PC-9 (cell line): ENCODE results near the gene CACNA2D4.

Experiments
- CTCF ChIP-seq: fragments of 200-600 bp; sonication (generic); conservative IDR thresholded peaks from 2 replicates; pipeline ENCODE4 v1.6.1; 2017; ENCODE audit warnings: mixed run types, antibody characterized with exemption, mild to moderate bottlenecking, moderate library complexity
- EZH2 ChIP-seq: fragments of 200-600 bp; sonication (generic); IDR thresholded peaks from 2 replicates; pipeline ENCODE4 v1.8.0; 2017; ENCODE audit warnings: antibody characterized with exemption, low read depth

- TF ChIP-seq CTCF (no peak), EZH2 (no peak)
Observed at GRCh38 chr12:1798641-1799020, 119.8 kb downstream of the CACNA2D4 start.
